H9 (cell line): ENCODE data around the gene RBPJ. TPM values are rescaled to one million over a fixed set of nuclear protein-coding genes. Genes with fewer than 3 reads are reported as not detected.

Source experiments
- DNase-seq: peaks from one replicate; pipeline ENCODE4 v3.0.0-alpha.2; 2017
- H2AFZ ChIP-seq: one replicate; pipeline ENCODE4 v1.6.1; 2013; ENCODE audit warnings: mild to moderate bottlenecking, low read length, control low read depth, moderate library complexity
- H2AK5ac ChIP-seq: 2 replicates; pipeline ENCODE4 v1.6.1; 2013; ENCODE audit warnings: low read length, control low read depth, mixed read lengths; ENCODE audit not compliant: insufficient read length
- H2BK120ac ChIP-seq: one replicate; pipeline ENCODE4 v1.6.1; 2013; ENCODE audit warnings: low read depth, mild to moderate bottlenecking, low read length, control low read depth, inconsistent platforms; ENCODE audit not compliant: poor library complexity, severe bottlenecking
- H2BK12ac ChIP-seq: 2 replicates; pipeline ENCODE4 v1.6.1; 2013; ENCODE audit warnings: low read length, control low read depth, mixed read lengths, low read depth; ENCODE audit not compliant: insufficient read length
- H2BK15ac ChIP-seq: 2 replicates; pipeline ENCODE4 v1.6.1; 2013; ENCODE audit warnings: low read depth, low read length, control low read depth
- H2BK20ac ChIP-seq: one replicate; pipeline ENCODE4 v1.6.1; 2013; ENCODE audit warnings: low read depth, mild to moderate bottlenecking, low read length, control low read depth, inconsistent platforms; ENCODE audit not compliant: poor library complexity, severe bottlenecking
- H2BK5ac ChIP-seq: 2 replicates; pipeline ENCODE4 v1.6.1; 2013; ENCODE audit warnings: low read length, control low read depth, mixed read lengths; ENCODE audit not compliant: insufficient read length
- H3K14ac ChIP-seq: 2 replicates; pipeline ENCODE4 v1.6.1; 2013; ENCODE audit warnings: low read length, control low read depth; ENCODE audit not compliant: insufficient read depth
- H3K18ac ChIP-seq: 2 replicates; pipeline ENCODE4 v1.6.1; 2013; ENCODE audit warnings: low read depth, mild to moderate bottlenecking, mixed read lengths, low read length, control low read depth; ENCODE audit not compliant: insufficient read length
- H3K23ac ChIP-seq: 2 replicates; pipeline ENCODE4 v1.6.1; 2013; ENCODE audit warnings: low read length, control low read depth, mixed read lengths, low read depth; ENCODE audit not compliant: insufficient read length
- H3K23me2 ChIP-seq: 2 replicates; pipeline ENCODE4 v1.6.1; 2013; ENCODE audit warnings: low read depth, mild to moderate bottlenecking, mixed read lengths, low read length, control low read depth; ENCODE audit not compliant: insufficient read length, poor library complexity, severe bottlenecking
- H3K27ac ChIP-seq: 2 replicates; pipeline ENCODE4 v1.5.1; 2013; ENCODE audit warnings: low read length, control low read depth, mixed read lengths, low read depth; ENCODE audit not compliant: insufficient read length
- H3K27me3 ChIP-seq: 2 replicates; pipeline ENCODE4 v1.6.1; 2013; ENCODE audit warnings: low read length, control low read depth, inconsistent platforms; ENCODE audit not compliant: insufficient read depth
- H3K4ac ChIP-seq: 2 replicates; pipeline ENCODE4 v1.6.1; 2013; ENCODE audit warnings: low read depth, mild to moderate bottlenecking, control low read depth, inconsistent platforms, low read length, moderate library complexity
- H3K4me1 ChIP-seq: 2 replicates; pipeline ENCODE4 v1.6.1; 2013; ENCODE audit warnings: low read length, control low read depth, inconsistent platforms; ENCODE audit not compliant: insufficient read depth
- H3K4me2 ChIP-seq: 2 replicates; pipeline ENCODE4 v1.6.1; 2013; ENCODE audit warnings: low read length, control low read depth, mixed read lengths; ENCODE audit not compliant: insufficient read length, insufficient read depth
- H3K56ac ChIP-seq: 2 replicates; pipeline ENCODE4 v1.6.1; 2013; ENCODE audit warnings: low read depth, mild to moderate bottlenecking, mixed read lengths, low read length, control low read depth; ENCODE audit not compliant: insufficient read length
- H3K79me1 ChIP-seq: 2 replicates; pipeline ENCODE4 v1.6.1; 2013; ENCODE audit warnings: low read depth, mild to moderate bottlenecking, moderate library complexity, low read length, control low read depth, inconsistent platforms; ENCODE audit not compliant: insufficient read depth, poor library complexity, severe bottlenecking
- H3K79me2 ChIP-seq: 2 replicates; pipeline ENCODE4 v1.6.1; 2013; ENCODE audit warnings: low read length, control low read depth, inconsistent platforms; ENCODE audit not compliant: insufficient read depth
- H3K9ac ChIP-seq: 2 replicates; pipeline ENCODE4 v1.6.1; 2013; ENCODE audit warnings: low read length, control low read depth, mixed read lengths; ENCODE audit not compliant: insufficient read length; ENCODE audit errors: extremely low read depth
- H3K9me3 ChIP-seq: one replicate; pipeline ENCODE4 v1.6.1; 2013; ENCODE audit warnings: low read depth, low read length, inconsistent platforms; ENCODE audit not compliant: control insufficient read depth
- H3T11ph ChIP-seq: one replicate; pipeline ENCODE4 v1.6.1; 2013; ENCODE audit warnings: mild to moderate bottlenecking, low read length, control low read depth, inconsistent platforms
- H4K20me1 ChIP-seq: one replicate; pipeline ENCODE4 v1.6.1; 2013; ENCODE audit not compliant: control insufficient read depth, insufficient read length, insufficient read depth
- H4K5ac ChIP-seq: 2 replicates; pipeline ENCODE4 v1.6.1; 2013; ENCODE audit warnings: low read depth, mild to moderate bottlenecking, mixed read lengths, low read length, control low read depth; ENCODE audit not compliant: insufficient read length
- H4K8ac ChIP-seq: replicated peaks from 2 replicates; pipeline ENCODE4 v1.6.1; 2013; ENCODE audit warnings: low read length, control low read depth, mixed read lengths, low read depth; ENCODE audit not compliant: insufficient read length
- H4K91ac ChIP-seq: 2 replicates; pipeline ENCODE4 v1.6.1; 2013; ENCODE audit warnings: low read depth, mild to moderate bottlenecking, moderate library complexity, mixed read lengths, low read length, control low read depth; ENCODE audit not compliant: insufficient read length
- H3K27ac Mint-ChIP-seq, 3 experiments: 2 replicates in 2 of 3; 3 replicates in 1 of 3; pipeline ENCODE4 v1.8.0; 2020 to 2021; ENCODE audit warnings: mixed read lengths in 3 of 3, mild to moderate bottlenecking in 1 of 3, moderate library complexity in 1 of 3
- H3K27me3 Mint-ChIP-seq: 2 replicates; pipeline ENCODE4 v1.8.0; 2021; ENCODE audit warnings: low read depth, mild to moderate bottlenecking, moderate library complexity, mixed read lengths
- H3K36me3 Mint-ChIP-seq, 3 experiments: 2 replicates in 2 of 3; 3 replicates in 1 of 3; pipeline ENCODE4 v1.8.0; 2020 to 2021; ENCODE audit warnings: low read depth in 3 of 3, mixed read lengths in 3 of 3; ENCODE audit not compliant: insufficient read depth in 1 of 3
- H3K4me1 Mint-ChIP-seq, 2 experiments: 2 replicates each; pipeline ENCODE4 v1.8.0; 2020; ENCODE audit warnings: mixed read lengths in 2 of 2
- H3K4me3 Mint-ChIP-seq, 2 experiments: 2 replicates in 1 of 2; 3 replicates in 1 of 2; pipeline ENCODE4 v1.8.0; 2020 to 2021; ENCODE audit warnings: mild to moderate bottlenecking in 2 of 2, mixed read lengths in 2 of 2, moderate library complexity in 1 of 2
- H3K9me3 Mint-ChIP-seq, 2 experiments: 2 replicates in 1 of 2; 3 replicates in 1 of 2; pipeline ENCODE4 v1.8.0; 2020; ENCODE audit warnings: mild to moderate bottlenecking in 2 of 2, mixed read lengths in 2 of 2, moderate library complexity in 1 of 2
- WGBS: extraction: QIAGEN DNeasy Blood & Tissue Kit; methylation state at CpG from one replicate; pipeline ENCODE4 v1.1.7; 2013; ENCODE audit warnings: missing lambda C conversion rate, low lambda C conversion rate, mixed read lengths; ENCODE audit not compliant: insufficient read length; ENCODE audit errors: extremely low coverage; 5-methylcytosine and 5-hydroxymethylcytosine counted together
- total RNA-seq: library from RNA; stranded (reverse); gene quantifications from 2 replicates; pipeline ENCODE4 v1.2.1, GENCODE V29; 2021
- TF ChIP-seq, protein P1 (sequence below): fragments of 200-600 bp; sonication (generic); conservative IDR thresholded peaks from 3 replicates; pipeline ENCODE4 v1.8.0; 2021; ENCODE audit warnings: antibody characterized with exemption, mild to moderate bottlenecking

RBPJ gene
- total RNA-seq, 1 experiment from 2014 or later: 166 TPM

DNA sequence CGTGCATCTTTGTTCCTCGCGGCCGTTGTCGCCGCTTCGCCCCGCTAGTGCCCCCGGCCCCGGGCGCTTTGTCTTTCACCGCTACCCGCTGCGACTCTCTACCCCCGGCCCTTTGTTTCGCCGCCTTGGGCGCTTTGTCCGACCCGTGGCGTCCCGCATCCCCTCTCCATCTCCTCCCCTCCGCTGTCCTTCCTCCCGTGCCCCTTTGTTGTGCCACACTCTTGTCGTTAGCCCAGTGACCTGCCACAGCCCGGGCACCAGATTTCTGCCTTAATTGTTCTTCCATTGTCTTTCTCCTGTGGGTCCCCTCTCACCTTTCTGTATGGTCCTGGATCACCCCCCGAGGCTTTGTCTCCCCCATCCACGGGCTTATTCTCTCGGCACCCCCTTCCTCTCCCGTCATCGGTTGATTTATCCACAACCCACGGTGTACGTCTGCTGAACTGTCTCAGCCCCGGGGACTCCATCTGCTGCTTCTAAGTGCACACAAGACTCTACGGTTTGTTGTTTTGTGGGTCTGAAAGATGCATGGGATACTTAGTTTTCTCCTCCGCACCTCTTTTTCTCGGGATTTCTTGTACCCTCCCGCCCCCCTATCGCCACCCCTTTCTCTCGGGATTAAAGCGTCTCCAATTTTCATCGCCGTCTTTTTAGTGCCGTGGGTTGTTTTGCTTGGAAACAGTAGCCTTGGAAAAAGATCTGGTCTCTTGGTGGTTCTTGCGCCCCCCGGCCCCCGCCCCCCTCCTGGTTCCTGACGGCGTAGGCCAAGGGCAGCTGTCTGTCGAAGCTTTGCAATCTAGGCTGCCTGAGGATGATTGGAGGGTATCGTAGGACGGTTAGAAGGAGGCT, 783 bp downstream of the RBPJ start:
- H2AFZ ChIP-seq: no peak overlapping the region
- H3K4me3 Mint-ChIP-seq: peak overlapping the region; percentile 96 to 97
- no CpG with 5 or more reads among the region's 52 CpGs for WGBS

More for the DNA sequence above, 783 bp downstream of the RBPJ start:
- DNase-seq: peak; percentile 42
- peak overlapping the region; percentile 99 for H3K9ac ChIP-seq
- peak overlapping the region; percentile 84 for H4K5ac ChIP-seq
- H3K79me1 ChIP-seq: no peaks in the 10 kb centered on the region
- peak overlapping the region; percentile 97 for H2BK5ac ChIP-seq
- H3K9me3 ChIP-seq: no peaks in the 10 kb centered on the region
- peak overlapping the region; percentile 89 for H3K14ac ChIP-seq
- TF ChIP-seq, protein P1, sequence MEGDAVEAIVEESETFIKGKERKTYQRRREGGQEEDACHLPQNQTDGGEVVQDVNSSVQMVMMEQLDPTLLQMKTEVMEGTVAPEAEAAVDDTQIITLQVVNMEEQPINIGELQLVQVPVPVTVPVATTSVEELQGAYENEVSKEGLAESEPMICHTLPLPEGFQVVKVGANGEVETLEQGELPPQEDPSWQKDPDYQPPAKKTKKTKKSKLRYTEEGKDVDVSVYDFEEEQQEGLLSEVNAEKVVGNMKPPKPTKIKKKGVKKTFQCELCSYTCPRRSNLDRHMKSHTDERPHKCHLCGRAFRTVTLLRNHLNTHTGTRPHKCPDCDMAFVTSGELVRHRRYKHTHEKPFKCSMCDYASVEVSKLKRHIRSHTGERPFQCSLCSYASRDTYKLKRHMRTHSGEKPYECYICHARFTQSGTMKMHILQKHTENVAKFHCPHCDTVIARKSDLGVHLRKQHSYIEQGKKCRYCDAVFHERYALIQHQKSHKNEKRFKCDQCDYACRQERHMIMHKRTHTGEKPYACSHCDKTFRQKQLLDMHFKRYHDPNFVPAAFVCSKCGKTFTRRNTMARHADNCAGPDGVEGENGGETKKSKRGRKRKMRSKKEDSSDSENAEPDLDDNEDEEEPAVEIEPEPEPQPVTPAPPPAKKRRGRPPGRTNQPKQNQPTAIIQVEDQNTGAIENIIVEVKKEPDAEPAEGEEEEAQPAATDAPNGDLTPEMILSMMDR: no peak
- H2BK120ac ChIP-seq: peak overlapping the region; percentile 91
- H3K23me2 ChIP-seq: peaks cover 22% of the 10 kb centered on the region
- no peaks in the 10 kb centered on the region for H4K20me1 ChIP-seq
- peaks cover 49% of the 10 kb centered on the region for H3K79me2 ChIP-seq
- no peak overlapping the region for H3K4ac ChIP-seq
- H4K91ac ChIP-seq: peak overlapping the region; percentile 77
- H3K4me1 Mint-ChIP-seq: peaks cover 30 to 38% of the 10 kb centered on the region in 2 experiments
- no peak overlapping the region for H3T11ph ChIP-seq
- no peak overlapping the region for H4K8ac ChIP-seq
- H3K36me3 Mint-ChIP-seq: peaks cover 0 to 11% (median 6%) of the 10 kb centered on the region in 3 experiments; a peak in 6 of 7 replicates
- H2BK15ac ChIP-seq: no peak overlapping the region
- H2AK5ac ChIP-seq: peak overlapping the region; percentile 80
- no peaks in the 10 kb centered on the region; the same call in 1 of the 2 replicates for H3K4me1 ChIP-seq
- no peak overlapping the region for H3K56ac ChIP-seq
- no peaks in the 10 kb centered on the region for H3K27me3 ChIP-seq
- H2BK12ac ChIP-seq: no peak overlapping the region
- H3K9me3 Mint-ChIP-seq: peaks cover 5 to 10% of the 10 kb centered on the region in 2 experiments; a peak in 4 of 5 replicates
- H3K18ac ChIP-seq: peak overlapping the region; percentile 82
- H3K23ac ChIP-seq: no peak overlapping the region
- H3K27ac ChIP-seq: no peak overlapping the region
- peak overlapping the region; percentile 99 for H3K4me2 ChIP-seq
- H2BK20ac ChIP-seq: no peak overlapping the region
- H3K27ac Mint-ChIP-seq: peak overlapping the region; percentile 84 to 97 (median 95)
- H3K27me3 Mint-ChIP-seq: no peaks in the 10 kb centered on the region; the same call in 1 of the 2 replicates
